ENCODE results near the gene EBF3.

Gene EBF3

GRCh38 chr10:129893104-129894089, 70.7 kb downstream of the EBF3 start:
- DNase-seq (ENCODE audit: low read depth in 2 of 3, low spot score in 2 of 3): no peak

GRCh38 chr10:129892548-129893052, 71.5 kb downstream of the EBF3 start:
- DNase-seq (ENCODE audit: low read depth in 2 of 3, low spot score in 2 of 3): no peak

DNA sequence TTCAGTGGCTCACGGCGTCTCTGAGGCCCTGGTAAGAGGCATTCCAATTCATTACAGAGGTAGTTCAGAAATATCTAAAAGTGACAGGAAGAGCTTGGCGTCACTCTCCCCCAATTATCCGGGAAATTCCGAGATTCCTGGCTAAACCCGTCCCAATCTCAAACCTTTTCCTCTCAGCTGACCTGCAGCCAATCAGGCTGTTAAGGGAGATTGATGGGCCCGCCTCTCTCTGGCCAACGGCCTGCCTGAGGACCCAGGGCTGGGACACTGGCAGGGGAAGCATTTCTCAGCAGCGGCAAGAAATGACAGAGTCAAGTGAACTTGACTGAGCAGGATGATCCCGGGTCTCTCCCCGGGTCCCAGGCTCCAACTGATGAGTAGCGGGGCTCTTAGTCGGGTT, 72.3 kb downstream of the EBF3 start:
- DNase-seq (ENCODE audit: low read depth in 2 of 3, low spot score in 2 of 3): no peak

DNA sequence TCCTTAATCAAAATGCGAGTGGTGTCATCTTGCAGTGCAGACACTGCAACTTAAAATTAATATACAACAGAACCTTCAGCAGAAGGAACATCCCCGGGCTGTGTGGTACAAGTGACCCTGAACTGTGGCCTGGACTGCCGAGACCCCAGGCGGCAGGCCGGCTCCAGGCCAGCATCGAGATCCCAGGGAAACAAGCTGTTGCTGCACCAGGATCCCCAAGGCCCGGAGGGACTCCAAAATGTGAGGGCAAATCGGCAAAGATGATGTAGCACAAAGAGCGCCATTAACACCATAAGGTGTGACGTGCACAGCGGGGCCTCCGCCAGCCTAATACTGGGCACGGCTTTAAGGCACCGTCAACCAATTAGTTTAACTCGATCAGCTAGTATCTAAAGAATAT, 73.9 kb downstream of the EBF3 start:
- DNase-seq (ENCODE audit: low read depth in 2 of 3, low spot score in 2 of 3): no peak

- DNase-seq (ENCODE audit: low read depth in 2 of 3, low spot score in 2 of 3): peak; percentile 9 to 27 (median 19)
These were observed 75.1 kb downstream of the EBF3 start for GRCh38 chr10:129888784-129889616.

GRCh38 chr10:129887986-129888783, 75.9 kb downstream of the EBF3 start:
- DNase-seq (ENCODE audit: low read depth in 2 of 3, low spot score in 2 of 3): no peak

GRCh38 chr10:129887381-129887905, 76.6 kb downstream of the EBF3 start:
- DNase-seq (ENCODE audit: low read depth in 2 of 3, low spot score in 2 of 3): no peak

DNA sequence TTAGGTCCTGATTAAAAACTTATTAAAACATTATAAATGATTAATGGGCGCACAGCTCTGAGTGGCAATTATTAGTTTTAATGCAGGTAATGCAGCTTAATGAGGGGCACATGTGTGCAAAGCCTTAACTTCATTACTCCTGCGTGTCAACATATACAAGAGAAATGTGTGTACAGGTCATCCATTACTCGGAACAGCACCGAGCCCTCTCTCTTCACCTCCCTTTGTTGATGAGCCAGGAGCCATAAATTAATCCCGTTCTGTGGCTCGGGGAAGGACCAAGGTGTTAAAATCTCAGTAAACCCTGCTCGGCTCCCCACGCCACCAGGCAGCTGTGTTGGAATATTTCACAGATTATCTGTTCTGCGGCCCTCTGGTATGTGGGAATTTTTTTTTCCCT, 77.8 kb downstream of the EBF3 start:
- DNase-seq (ENCODE audit: low read depth in 2 of 3, low spot score in 2 of 3): no peak

GRCh38 chr10:129885526-129885925, 78.5 kb downstream of the EBF3 start:
- no peak for DNase-seq (ENCODE audit: low read depth in 2 of 3, low spot score in 2 of 3)

GRCh38 chr10:129884398-129885078, 79.5 kb downstream of the EBF3 start:
- no peak for DNase-seq (ENCODE audit: low read depth in 2 of 3, low spot score in 2 of 3)

DNA sequence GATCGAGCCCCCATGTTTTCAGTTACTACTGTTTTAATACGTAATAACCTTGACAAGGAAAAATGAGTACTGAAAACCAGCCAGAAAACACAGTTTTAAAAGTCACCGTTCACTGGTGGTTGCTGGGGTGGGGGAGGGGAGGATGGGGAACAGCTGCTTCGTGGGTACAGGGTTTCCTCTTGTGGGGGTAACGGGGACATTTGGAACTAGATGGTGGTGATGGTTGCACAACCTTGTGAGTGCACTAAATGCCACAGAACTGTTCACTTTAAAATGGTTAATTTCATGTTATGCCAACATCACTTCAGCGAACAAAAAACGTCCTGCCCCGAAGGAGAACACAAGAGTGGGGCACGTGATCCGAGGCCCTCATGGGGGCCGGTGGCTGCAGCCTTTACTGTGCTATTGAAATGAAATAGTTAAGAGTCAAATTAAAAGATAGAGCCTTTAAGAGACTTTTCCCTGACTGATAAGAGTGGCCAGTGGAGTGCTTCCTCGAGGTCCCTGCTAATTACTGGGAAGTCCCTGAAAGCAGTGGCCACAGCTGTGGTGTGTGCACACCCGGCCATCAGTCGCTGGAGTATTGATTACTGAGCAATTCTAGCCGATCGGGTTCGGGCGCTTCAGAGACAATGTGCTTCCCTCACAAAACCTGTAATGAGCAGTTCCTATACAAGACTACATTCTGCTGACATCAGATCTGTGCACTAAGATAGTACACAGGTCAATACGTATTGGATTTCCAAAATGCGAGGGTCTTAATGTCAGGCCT, 80.3 kb downstream of the EBF3 start:
- DNase-seq (ENCODE audit: low read depth in 2 of 3, low spot score in 2 of 3): no peak

DNA sequence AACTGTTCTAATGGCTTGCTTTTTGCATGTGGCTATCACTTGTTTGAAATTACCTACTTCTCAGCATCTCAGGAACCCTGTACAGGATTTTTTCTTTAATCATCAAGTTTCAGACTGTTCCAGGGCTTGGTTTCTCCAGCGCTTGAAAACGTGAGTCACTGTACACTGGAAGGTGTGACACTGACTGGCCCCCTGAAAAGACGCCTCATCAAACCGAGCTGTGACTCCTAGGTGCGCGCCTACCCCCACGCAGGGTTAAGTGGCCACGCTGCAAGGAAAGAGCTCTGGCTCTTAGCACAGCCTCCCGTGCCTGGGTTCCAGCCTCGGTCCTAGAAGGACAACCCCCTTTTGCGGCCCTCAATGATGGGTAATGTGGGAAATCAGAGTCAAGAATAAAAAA, 81.0 kb downstream of the EBF3 start:
- no peak for DNase-seq (ENCODE audit: low read depth in 2 of 3, low spot score in 2 of 3)

DNA sequence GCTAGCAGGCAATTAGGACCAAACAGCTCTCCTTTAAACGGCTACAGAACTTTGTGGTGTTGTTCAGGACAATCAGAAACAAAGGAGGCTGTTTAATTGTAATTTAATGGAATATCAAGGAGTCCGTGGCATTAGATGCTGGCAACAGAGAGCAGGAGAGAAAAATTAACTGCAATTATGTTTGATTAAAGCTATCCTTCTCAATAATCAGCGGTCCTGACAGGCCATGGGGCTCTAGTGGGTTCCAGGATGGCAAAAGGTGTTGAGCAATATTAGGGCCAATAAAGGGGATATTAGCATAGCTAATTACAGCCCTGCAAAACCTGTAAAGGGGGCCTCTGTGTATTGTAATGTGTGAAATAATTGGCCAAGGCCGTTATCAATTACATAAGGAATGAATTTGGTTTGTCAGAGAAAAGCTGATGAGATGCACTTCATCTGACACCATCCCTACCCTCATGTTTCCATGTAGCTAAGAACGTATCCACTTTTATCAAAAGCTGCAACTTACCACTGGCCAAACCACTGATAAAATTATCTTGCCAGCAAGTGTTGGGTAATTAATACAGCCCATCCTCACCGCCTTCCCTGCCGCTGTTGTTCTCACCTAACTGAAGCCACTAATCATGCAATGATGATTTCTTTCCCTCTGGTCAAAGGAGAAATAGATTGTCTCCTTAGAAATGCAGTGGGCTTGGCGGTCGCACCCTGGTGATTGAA, 81.6 kb downstream of the EBF3 start:
- DNase-seq (ENCODE audit: low read depth in 2 of 3, low spot score in 2 of 3): no peak

- DNase-seq (ENCODE audit: low read depth in 2 of 3, low spot score in 2 of 3): no peak
These were observed 82.4 kb downstream of the EBF3 start for GRCh38 chr10:129881641-129882040.

DNA sequence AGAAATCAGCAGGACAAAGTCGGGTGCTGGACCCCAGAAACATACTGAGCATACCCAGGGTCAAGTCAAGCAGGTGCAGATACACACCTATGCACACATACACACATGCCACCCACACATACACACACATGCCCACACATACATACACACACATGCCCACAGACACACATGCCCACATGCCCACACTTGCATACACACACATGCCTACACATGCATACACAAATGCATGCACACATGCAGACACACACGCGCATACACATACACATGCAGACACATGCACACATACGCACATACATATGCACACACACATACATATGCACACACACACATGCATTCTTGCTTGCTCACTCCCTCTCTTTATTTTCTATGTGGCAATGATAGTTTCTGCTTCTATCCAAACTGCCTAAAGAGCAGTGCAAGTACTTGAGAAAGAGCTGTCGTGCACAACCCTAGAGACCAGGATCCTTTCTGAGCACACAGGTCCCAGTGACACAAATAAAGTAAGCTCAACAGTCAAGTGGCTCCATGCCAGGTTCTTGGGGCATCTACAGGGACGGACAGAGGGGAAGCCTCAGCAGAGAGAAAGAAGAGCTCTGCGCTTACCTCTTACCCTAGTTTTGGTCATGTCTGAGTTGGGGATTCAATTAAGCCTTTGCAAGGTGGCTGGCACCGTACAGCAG, 83.7 kb downstream of the EBF3 start:
- no peak for DNase-seq (ENCODE audit: low read depth in 2 of 3, low spot score in 2 of 3)

GRCh38 chr10:129879655-129880054, 84.4 kb downstream of the EBF3 start:
- no peak for DNase-seq (ENCODE audit: low read depth in 2 of 3, low spot score in 2 of 3)

GRCh38 chr10:129878835-129879234, 85.2 kb downstream of the EBF3 start:
- no peak for DNase-seq (ENCODE audit: low read depth in 2 of 3, low spot score in 2 of 3)

- peak in 1 of 3 experiments; percentile 22 for DNase-seq (ENCODE audit: low read depth in 2 of 3, low spot score in 2 of 3)
These were observed 86.2 kb downstream of the EBF3 start for GRCh38 chr10:129877773-129878371.
